ENCODE data around the gene ARHGAP33.

DNA sequence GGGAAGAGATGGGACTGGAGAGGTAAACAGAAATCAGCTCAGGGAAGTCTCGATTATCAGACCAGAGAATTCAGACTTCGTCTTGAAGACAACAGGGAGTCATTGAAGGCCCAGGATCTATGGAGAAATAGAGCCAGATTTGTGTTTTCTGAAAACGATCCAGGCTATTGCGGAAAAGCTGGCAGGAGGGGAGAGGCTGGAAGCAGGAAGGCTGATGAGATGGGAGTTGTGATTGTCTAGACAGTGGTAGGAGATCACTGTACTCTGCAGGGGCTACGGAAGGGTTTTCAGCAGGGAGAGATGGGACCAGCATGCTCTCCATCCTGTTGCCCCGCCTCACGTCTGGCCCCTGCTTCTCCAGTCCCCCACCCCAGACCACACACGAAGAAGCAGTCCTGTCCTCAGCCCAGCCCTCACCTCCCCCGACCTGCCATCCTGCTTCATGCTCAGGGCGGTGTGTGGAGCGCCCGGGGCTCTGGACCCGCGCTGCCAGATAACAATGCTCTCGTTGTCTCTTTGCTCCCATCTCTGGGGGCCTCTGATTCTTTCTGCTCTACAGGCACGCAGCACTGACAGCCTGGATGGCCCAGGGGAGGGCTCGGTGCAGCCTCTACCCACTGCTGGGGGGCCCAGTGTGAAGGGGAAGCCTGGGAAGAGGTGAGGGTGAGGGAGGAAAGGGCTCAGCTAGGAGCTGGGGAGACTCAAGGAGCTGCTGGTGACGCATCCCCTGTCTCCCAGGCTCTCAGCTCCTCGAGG lies 1.9 kb downstream of the ARHGAP33 start:
- TF ChIP-seq, protein P1, sequence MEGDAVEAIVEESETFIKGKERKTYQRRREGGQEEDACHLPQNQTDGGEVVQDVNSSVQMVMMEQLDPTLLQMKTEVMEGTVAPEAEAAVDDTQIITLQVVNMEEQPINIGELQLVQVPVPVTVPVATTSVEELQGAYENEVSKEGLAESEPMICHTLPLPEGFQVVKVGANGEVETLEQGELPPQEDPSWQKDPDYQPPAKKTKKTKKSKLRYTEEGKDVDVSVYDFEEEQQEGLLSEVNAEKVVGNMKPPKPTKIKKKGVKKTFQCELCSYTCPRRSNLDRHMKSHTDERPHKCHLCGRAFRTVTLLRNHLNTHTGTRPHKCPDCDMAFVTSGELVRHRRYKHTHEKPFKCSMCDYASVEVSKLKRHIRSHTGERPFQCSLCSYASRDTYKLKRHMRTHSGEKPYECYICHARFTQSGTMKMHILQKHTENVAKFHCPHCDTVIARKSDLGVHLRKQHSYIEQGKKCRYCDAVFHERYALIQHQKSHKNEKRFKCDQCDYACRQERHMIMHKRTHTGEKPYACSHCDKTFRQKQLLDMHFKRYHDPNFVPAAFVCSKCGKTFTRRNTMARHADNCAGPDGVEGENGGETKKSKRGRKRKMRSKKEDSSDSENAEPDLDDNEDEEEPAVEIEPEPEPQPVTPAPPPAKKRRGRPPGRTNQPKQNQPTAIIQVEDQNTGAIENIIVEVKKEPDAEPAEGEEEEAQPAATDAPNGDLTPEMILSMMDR (conservative IDR thresholded peaks at IDR 0.05; ENCODE audit: low read depth, low read length): no peak
- TF ChIP-seq EZH2 (IDR thresholded peaks at IDR 0.05; ENCODE audit: borderline replicate concordance, low read depth, low read length, poor library complexity, severe bottlenecking): no peak

Measured in A673 (cell line).